ENCODE results near the gene UGT1A5.

The UGT1A5 gene

GRCh38 chr2:233816771-233817170 lies 104.1 kb downstream of the UGT1A5 start:
- no peak for TF ChIP-seq CTCF (IDR thresholded peaks at IDR 0.05)
- H3K27ac ChIP-seq = no peak overlapping the region
- H3K9me3 ChIP-seq (ENCODE audit: control insufficient read depth, low read length) = no peaks in the 10 kb centered on the region
- no peaks in the 10 kb centered on the region for H3K27me3 ChIP-seq (ENCODE audit: control insufficient read depth, insufficient read depth, low read length)
- no peaks in the 10 kb centered on the region for H3K4me1 ChIP-seq
- no peak overlapping the region for H2AFZ ChIP-seq
- H3K9ac ChIP-seq = no peak overlapping the region
- H3K36me3 ChIP-seq (ENCODE audit: control insufficient read depth, insufficient read depth, low read length) = no peaks in the 10 kb centered on the region
- H3K79me2 ChIP-seq = no peaks in the 10 kb centered on the region
- H3K4me2 ChIP-seq (ENCODE audit: low read length) = no peak overlapping the region
- H3K4me3 ChIP-seq (ENCODE audit: low read depth, low read length) = no peak overlapping the region

GRCh38 chr2:233817361-233817911 lies 104.7 kb downstream of the UGT1A5 start:
- no peak overlapping the region for H3K4me3 ChIP-seq (ENCODE audit: low read depth, low read length)
- no peak overlapping the region for H3K4me2 ChIP-seq (ENCODE audit: low read length)
- no peaks in the 10 kb centered on the region for H3K9me3 ChIP-seq (ENCODE audit: control insufficient read depth, low read length)
- no peaks in the 10 kb centered on the region for H3K36me3 ChIP-seq (ENCODE audit: control insufficient read depth, insufficient read depth, low read length)
- H2AFZ ChIP-seq = no peak overlapping the region
- no peaks in the 10 kb centered on the region for H3K79me2 ChIP-seq
- no peaks in the 10 kb centered on the region for H3K27me3 ChIP-seq (ENCODE audit: control insufficient read depth, insufficient read depth, low read length)
- no peak for TF ChIP-seq CTCF (IDR thresholded peaks at IDR 0.05)
- H3K9ac ChIP-seq = no peak overlapping the region
- no peaks in the 10 kb centered on the region for H3K4me1 ChIP-seq
- H3K27ac ChIP-seq = no peak overlapping the region

- Histone ChIP-seq H3K4me1 (no peaks in the 10 kb centered on the region), H3K27me3 (ENCODE audit: control insufficient read depth, insufficient read depth, low read length) (no peaks in the 10 kb centered on the region), H3K9ac (no peak overlapping the region), H2AFZ (no peak overlapping the region), H3K27ac (no peak overlapping the region), H3K4me2 (ENCODE audit: low read length) (no peak overlapping the region), H3K9me3 (ENCODE audit: control insufficient read depth, low read length) (no peaks in the 10 kb centered on the region), H3K79me2 (no peaks in the 10 kb centered on the region), H3K36me3 (ENCODE audit: control insufficient read depth, insufficient read depth, low read length) (no peaks in the 10 kb centered on the region), H3K4me3 (ENCODE audit: low read depth, low read length) (no peak overlapping the region)
- no peak for TF ChIP-seq CTCF (IDR thresholded peaks at IDR 0.05)
Measured at GRCh38 chr2:233817995-233818638, 105.4 kb downstream of the UGT1A5 start.

- H3K9me3 ChIP-seq (ENCODE audit: control insufficient read depth, low read length) = no peaks in the 10 kb centered on the region
- H3K79me2 ChIP-seq = no peaks in the 10 kb centered on the region
- H3K36me3 ChIP-seq (ENCODE audit: control insufficient read depth, insufficient read depth, low read length) = no peaks in the 10 kb centered on the region
- no peak overlapping the region for H3K4me2 ChIP-seq (ENCODE audit: low read length)
- H3K27me3 ChIP-seq (ENCODE audit: control insufficient read depth, insufficient read depth, low read length) = no peaks in the 10 kb centered on the region
- H3K9ac ChIP-seq = no peak overlapping the region
- H3K4me1 ChIP-seq = no peaks in the 10 kb centered on the region
- no peak for TF ChIP-seq CTCF (IDR thresholded peaks at IDR 0.05)
- H3K4me3 ChIP-seq (ENCODE audit: low read depth, low read length) = no peak overlapping the region
- no peak overlapping the region for H3K27ac ChIP-seq
- H2AFZ ChIP-seq = no peak overlapping the region
Measured at GRCh38 chr2:233818639-233819621, 106.2 kb downstream of the UGT1A5 start.

Data from parathyroid adenoma (tissue), 2 donors.